K562 (cell line): ENCODE results near the gene RPS6KA2. TPM values are rescaled to one million over a fixed set of nuclear protein-coding genes. Genes with fewer than 3 reads are reported as not detected.

Experiments used
- ATAC-seq: fragments of 200-7000 bp; cut with Tn5 transposase; 3 replicates; pipeline ENCODE4 v1.9.1; 2020; ENCODE audit warnings: moderate library complexity
- BruUV-seq: library from RNA; stranded (reverse); fragments of 400-500 nt; replicated peaks from 2 replicates; lab custom pipeline; 2021; lab: Mats Ljungman, UMichigan
- CTCF ChIA-PET: fragments of 300-600 bp; formaldehyde crosslinking; extraction: SDS; loops from one replicate; lab custom pipeline; 2021; ENCODE audit warnings: low intra/inter-chr PET ratio; lab: Yijun Ruan, JAX
- POLR2A ChIA-PET: fragments of 300-600, 350-650 bp; sonication (Branson Sonifier 250); formaldehyde crosslinking; extraction: SDS; loops from one replicate; lab custom pipeline; 2021; ENCODE audit warnings: antibody characterized with exemption, inconsistent platforms; lab: Yijun Ruan, JAX
- DNase-seq, 4 experiments: peaks; one replicate each; pipeline versions ENCODE4 v3.0.0 to v3.0.0-alpha.2; 2011 to 2018; ENCODE audit warnings: low spot score in 3 of 4, mixed read lengths in 3 of 4; ENCODE audit errors: extremely low read depth in 1 of 4
- FAIRE-seq: peaks from 2 replicates; lab custom pipeline; 2011; peaks lifted over from hg19 to GRCh38; lab: Jason Lieb, UNC
- H2AFZ ChIP-seq: 2 replicates; pipeline ENCODE4 v1.6.0; 2011; ENCODE audit warnings: low read depth, low read length, control low read depth, inconsistent platforms
- H3K27ac ChIP-seq: fragments of 200-600 bp; 3 replicates; pipeline ENCODE4 v1.8.0; 2011; ENCODE audit warnings: low read depth, mild to moderate bottlenecking, control low read depth, inconsistent platforms, low read length, moderate library complexity, mixed read lengths; ENCODE audit errors: extremely low read depth
- H3K27me3 ChIP-seq, 2 experiments: fragments of 300-600 bp in 1 of 2; 2 replicates in 1 of 2; 3 replicates in 1 of 2; pipeline versions ENCODE4 v1.6.0 to v1.8.0; 2011; ENCODE audit warnings: inconsistent platforms in 2 of 2, low read length in 2 of 2, mild to moderate bottlenecking in 1 of 2, mixed read lengths in 1 of 2, moderate library complexity in 1 of 2; ENCODE audit not compliant: control insufficient read depth in 2 of 2, insufficient read depth in 2 of 2
- H3K36me3 ChIP-seq: fragments of 300-600 bp; 3 replicates; pipeline ENCODE4 v1.8.0; 2011; ENCODE audit warnings: mild to moderate bottlenecking, low read length, inconsistent platforms; ENCODE audit not compliant: control insufficient read depth, insufficient read depth
- H3K4me1 ChIP-seq, 2 experiments: fragments of 200-600 bp in 1 of 2; replicated peaks in 1 of 2; 2 replicates in 1 of 2; 3 replicates in 1 of 2; pipeline versions ENCODE4 v1.5.1 to v1.8.0; 2011; ENCODE audit warnings: inconsistent platforms in 2 of 2, low read length in 2 of 2, mild to moderate bottlenecking in 1 of 2, mixed read lengths in 1 of 2, moderate library complexity in 1 of 2; ENCODE audit not compliant: control insufficient read depth in 2 of 2, insufficient read depth in 2 of 2
- H3K4me2 ChIP-seq: 2 replicates; pipeline ENCODE4 v1.6.1; 2011; ENCODE audit warnings: low read length, control low read depth, inconsistent platforms, mixed read lengths; ENCODE audit not compliant: insufficient read depth
- H3K4me3 ChIP-seq: fragments of 200-600 bp; sonication (generic), shearing (Covaris generic); 2 replicates; pipeline ENCODE4 v1.5.1; 2016; ENCODE audit warnings: control low read depth, inconsistent platforms
- H3K79me2 ChIP-seq: fragments of 200-600 bp; 3 replicates; pipeline ENCODE4 v1.8.0; 2011; ENCODE audit warnings: low read length, inconsistent platforms; ENCODE audit not compliant: control insufficient read depth, insufficient read depth
- H3K9ac ChIP-seq, 2 experiments: 2 replicates each; pipeline versions ENCODE4 v1.6.0 to v1.6.1; 2011; ENCODE audit warnings: low read depth in 2 of 2, low read length in 2 of 2, control low read depth in 1 of 2, inconsistent platforms in 1 of 2, mild to moderate bottlenecking in 1 of 2, mixed read lengths in 1 of 2; ENCODE audit not compliant: insufficient read depth in 1 of 2
- H3K9me1 ChIP-seq: one replicate; pipeline ENCODE4 v1.6.0; 2011; ENCODE audit warnings: inconsistent platforms, mild to moderate bottlenecking, low read length, moderate library complexity; ENCODE audit not compliant: control insufficient read depth, insufficient read depth
- H3K9me3 ChIP-seq: replicated peaks from 2 replicates; pipeline ENCODE4 v1.5.1; 2011; ENCODE audit warnings: low read depth, low read length, inconsistent platforms; ENCODE audit not compliant: control insufficient read depth, insufficient read depth
- H4K20me1 ChIP-seq: replicated peaks from 2 replicates; pipeline ENCODE4 v1.6.1; 2011; ENCODE audit warnings: low read length, inconsistent platforms, mixed read lengths; ENCODE audit not compliant: control insufficient read depth, insufficient read depth
- HDAC1 ChIP-seq, 2 experiments: fragments of 450-650 bp; IDR thresholded peaks; 2 replicates each; pipeline ENCODE4 v1.6.1; 2016 to 2017; ENCODE audit warnings: inconsistent platforms in 1 of 2, mild to moderate bottlenecking in 1 of 2, moderate library complexity in 1 of 2
- HMGN3 ChIP-seq: IDR thresholded peaks from 2 replicates; pipeline ENCODE4 v1.6.1; 2011; ENCODE audit warnings: borderline replicate concordance, low read depth, mild to moderate bottlenecking, mixed read lengths, low read length; ENCODE audit not compliant: insufficient read length; ENCODE audit errors: extremely low read depth
- PCBP2 ChIP-seq: fragments of 200-400 bp; formaldehyde crosslinking; IDR thresholded peaks from 2 replicates; pipeline ENCODE4 v1.6.1; 2018; ENCODE audit warnings: low read length, low read depth, mild to moderate bottlenecking, moderate library complexity; ENCODE audit not compliant: poor library complexity, severe bottlenecking
- POLR2H ChIP-seq: IDR thresholded peaks from 2 replicates; pipeline ENCODE4 v1.6.1; 2016; ENCODE audit warnings: missing genetic modification characterization, low read depth, mild to moderate bottlenecking, control low read depth, missing compliant biosample characterization, moderate library complexity
- RCOR1 ChIP-seq, 2 experiments: IDR thresholded peaks; 2 replicates each; pipeline ENCODE4 v1.6.1; 2012; ENCODE audit warnings: low read depth in 2 of 2, low read length in 2 of 2, borderline replicate concordance in 1 of 2, improper control_type of control experiment in 1 of 2
- USF2 ChIP-seq: sonication (generic); formaldehyde crosslinking; IDR thresholded peaks from 2 replicates; pipeline ENCODE4 v1.5.0; 2020; ENCODE audit warnings: missing genetic modification reagents
- YY1 ChIP-seq, 3 experiments: IDR thresholded peaks; 2 replicates each; pipeline ENCODE4 v1.6.1; 2011; ENCODE audit warnings: low read length in 2 of 3, mild to moderate bottlenecking in 2 of 3, moderate library complexity in 2 of 3, borderline replicate concordance in 1 of 3, control low read depth in 1 of 3, low read depth in 1 of 3; ENCODE audit not compliant: insufficient read depth in 3 of 3, insufficient replicate concordance in 2 of 3, control insufficient read depth in 1 of 3, insufficient read length in 1 of 3; ENCODE audit errors: extremely low read depth in 1 of 3
- WGBS: fragments of 100-300 bp; shearing (Covaris generic); methylation state at CpG from one replicate; pipeline ENCODE4 v1.1.6; 2016; ENCODE audit warnings: low coverage, mixed read lengths; ENCODE audit not compliant: insufficient coverage; ENCODE audit errors: missing lambda C conversion rate; 5-methylcytosine and 5-hydroxymethylcytosine counted together
- in situ Hi-C: fragments of 300-500 bp; cut with MboI; formaldehyde crosslinking; loops from 4 replicates; pipeline ENCODE4 v1.15.0; 2018; ENCODE audit warnings: inconsistent platforms, mixed read lengths
- intact Hi-C: fragments of 100-400 bp; cut with micrococcal nuclease; formaldehyde crosslinking; loops from 2 replicates; pipeline ENCODE4 v1.14.2; 2022
- polyA plus RNA-seq, 8 experiments: library from polyadenylated mRNA; depleted of rRNA in 4 of 8; stranded (reverse) in 5 of 8; unstranded in 3 of 8; fragments of >200 nt; fragmentation: Nextera tagmentation in 2 of 8; fragmentation: Illumina TruSeq in 1 of 8; extraction: Ambion mirVana in 2 of 8; extraction: Trizol in 1 of 8; gene quantifications; 2 replicates each; pipeline versions ENCODE4 v1.2.1 to v1.2.3, GENCODE V29; 2011 to 2014; ENCODE audit warnings: inconsistent platforms in 1 of 8, missing spikeins in 1 of 8
- total RNA-seq, 7 experiments: library from RNA; depleted of rRNA in 6 of 7; stranded (reverse); fragments of >200 nt in 6 of 7; fragmentation: Illumina TruSeq in 2 of 7; extraction: Trizol in 2 of 7; gene quantifications; 2 replicates each; pipeline versions ENCODE4 v1.2.1 to v1.2.3, GENCODE V29; 2011 to 2021; ENCODE audit warnings: low replicate concordance in 1 of 7

RPS6KA2 gene
- total and polyA plus RNA-seq, 9 of the 15 experiments (the other 6 are each of a cell fraction or from before 2014, with no cell fraction given): 0.29 to 1.00 (median 0.53) TPM

- Histone ChIP-seq H3K4me1 (peaks cover 0 to 11% of the 10 kb centered on the region in 2 experiments; a peak in 1 of 5 replicates), H3K4me3 (no peak overlapping the region), H3K27me3 (peaks cover 43 to 79% of the 10 kb centered on the region in 2 experiments), H4K20me1 (peaks cover 5% of the 10 kb centered on the region; the same call in 1 of the 2 replicates), H2AFZ (no peak overlapping the region), H3K36me3 (no peaks in the 10 kb centered on the region), H3K79me2 (no peaks in the 10 kb centered on the region), H3K27ac (no peak overlapping the region), H3K9me1 (no peaks in the 10 kb centered on the region), H3K9me3 (no peaks in the 10 kb centered on the region), H3K4me2 (no peak overlapping the region), H3K9ac (no peak overlapping the region)
- POLR2A ChIA-PET: no interaction called here
- TF ChIP-seq RCOR1 (IDR thresholded peaks at IDR 0.05; ENCODE audit: borderline replicate concordance in 1 of 2, low read depth in 2 of 2, low read length in 2 of 2): no peak
- no peak for TF ChIP-seq POLR2H (tag)
- no peak for TF ChIP-seq USF2
- TF ChIP-seq YY1 (IDR thresholded peaks at IDR 0.05; ENCODE audit: borderline replicate concordance in 1 of 3, control insufficient read depth in 1 of 3, extremely low read depth in 1 of 3, insufficient read depth in 3 of 3, insufficient read length in 1 of 3, insufficient replicate concordance in 2 of 3, low read depth in 1 of 3, low read length in 2 of 3): no peak
- no peak for TF ChIP-seq HMGN3
- TF ChIP-seq PCBP2: no peak
- no peak for TF ChIP-seq HDAC1 (IDR thresholded peaks at IDR 0.05)
- ATAC-seq: no peak
- no peak for FAIRE-seq
- in situ Hi-C loops: no loop called here
- no peak for DNase-seq
- CTCF ChIA-PET: no interaction called here
- intact Hi-C loops: no loop called here
- 2% methylated on average over 45 of the region's 49 CpGs for WGBS
- no TSS peak for BruUV-seq
These were observed 214.7 kb downstream of the RPS6KA2 start for GRCh38 chr6:166412156-166412910.
